ENCODE results near the gene DPYD.

DPYD gene

DNA sequence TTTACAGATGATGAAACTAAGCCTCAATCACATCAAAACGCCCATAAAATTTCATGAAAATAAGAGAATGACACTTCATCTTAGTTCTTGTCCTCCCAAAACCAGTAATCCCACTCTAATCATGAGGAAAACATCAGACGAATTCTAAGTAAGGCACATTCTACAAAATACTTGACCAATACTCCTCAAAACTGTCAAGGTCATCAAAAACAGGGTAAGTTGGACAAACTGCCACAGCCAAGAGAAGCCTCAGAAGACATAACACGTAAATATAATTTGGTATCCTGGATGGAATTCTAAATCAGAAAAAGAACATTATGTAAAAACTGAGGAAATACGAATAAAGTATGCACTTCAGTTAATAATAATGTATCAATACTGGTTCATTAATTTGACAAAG, 128.2 kb downstream of the DPYD start:
- Histone ChIP-seq H3K36me3 (ENCODE audit: insufficient read depth, low read length) (no peaks in the 10 kb centered on the region), H3F3A (ENCODE audit: insufficient read depth, low read length) (no peaks in the 10 kb centered on the region), H3K9ac (ENCODE audit: low read length) (no peak overlapping the region), H3K4me2 (ENCODE audit: low read length) (no peak overlapping the region), H3K4me3 (ENCODE audit: low read depth, low read length, poor library complexity, severe bottlenecking) (no peak overlapping the region), H3K27ac (ENCODE audit: low read depth, low read length, poor library complexity, severe bottlenecking) (no peak overlapping the region), H3K9me3 (ENCODE audit: low read length) (no peaks in the 10 kb centered on the region), H3K4me1 (ENCODE audit: insufficient read depth, low read length, severe bottlenecking) (peaks cover 17% of the 10 kb centered on the region), H2AFZ (ENCODE audit: low read length) (no peak overlapping the region), H3K27me3 (ENCODE audit: insufficient read depth, low read length) (no peaks in the 10 kb centered on the region), H4K20me1 (ENCODE audit: insufficient read depth, low read length) (no peaks in the 10 kb centered on the region), H3K9me2 (ENCODE audit: low read depth, low read length) (no peaks in the 10 kb centered on the region), H3K79me2 (ENCODE audit: insufficient read depth, low read length) (no peaks in the 10 kb centered on the region)
- no peak for TF ChIP-seq EZH2 (IDR thresholded peaks at IDR 0.05; ENCODE audit: borderline replicate concordance, low read length)

DNA sequence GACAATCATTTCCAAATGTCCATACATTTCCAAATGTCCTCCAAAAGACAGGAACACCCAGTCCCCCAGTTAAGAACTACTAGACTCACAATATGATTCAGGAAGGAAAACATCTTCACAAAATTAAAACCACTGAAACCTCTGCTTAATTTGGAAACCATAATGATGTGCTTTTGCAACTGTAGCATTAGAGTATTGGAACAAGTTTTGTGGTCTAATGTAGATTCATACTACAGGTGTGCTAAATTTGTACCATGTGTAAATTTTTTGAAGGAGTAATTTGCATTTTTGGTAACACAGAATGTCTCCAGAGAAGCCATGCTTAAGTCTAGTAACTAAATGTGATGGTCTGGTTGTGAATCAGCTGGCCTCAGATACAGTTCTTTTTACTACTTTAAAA, 129.6 kb downstream of the DPYD start:
- H3K27ac ChIP-seq (ENCODE audit: low read depth, low read length, poor library complexity, severe bottlenecking): no peak overlapping the region
- H3K4me2 ChIP-seq (ENCODE audit: low read length): no peak overlapping the region
- H3K79me2 ChIP-seq (ENCODE audit: insufficient read depth, low read length): no peaks in the 10 kb centered on the region
- H3K27me3 ChIP-seq (ENCODE audit: insufficient read depth, low read length): no peaks in the 10 kb centered on the region
- no peak overlapping the region for H3K4me3 ChIP-seq (ENCODE audit: low read depth, low read length, poor library complexity, severe bottlenecking)
- no peaks in the 10 kb centered on the region for H4K20me1 ChIP-seq (ENCODE audit: insufficient read depth, low read length)
- no peak for TF ChIP-seq EZH2 (IDR thresholded peaks at IDR 0.05; ENCODE audit: borderline replicate concordance, low read length)
- H3K9me2 ChIP-seq (ENCODE audit: low read depth, low read length): no peaks in the 10 kb centered on the region
- no peaks in the 10 kb centered on the region for H3K9me3 ChIP-seq (ENCODE audit: low read length)
- H3K9ac ChIP-seq (ENCODE audit: low read length): no peak overlapping the region
- no peaks in the 10 kb centered on the region for H3F3A ChIP-seq (ENCODE audit: insufficient read depth, low read length)
- H3K36me3 ChIP-seq (ENCODE audit: insufficient read depth, low read length): no peaks in the 10 kb centered on the region
- no peak overlapping the region for H2AFZ ChIP-seq (ENCODE audit: low read length)
- peaks cover 10% of the 10 kb centered on the region for H3K4me1 ChIP-seq (ENCODE audit: insufficient read depth, low read length, severe bottlenecking)

DNA sequence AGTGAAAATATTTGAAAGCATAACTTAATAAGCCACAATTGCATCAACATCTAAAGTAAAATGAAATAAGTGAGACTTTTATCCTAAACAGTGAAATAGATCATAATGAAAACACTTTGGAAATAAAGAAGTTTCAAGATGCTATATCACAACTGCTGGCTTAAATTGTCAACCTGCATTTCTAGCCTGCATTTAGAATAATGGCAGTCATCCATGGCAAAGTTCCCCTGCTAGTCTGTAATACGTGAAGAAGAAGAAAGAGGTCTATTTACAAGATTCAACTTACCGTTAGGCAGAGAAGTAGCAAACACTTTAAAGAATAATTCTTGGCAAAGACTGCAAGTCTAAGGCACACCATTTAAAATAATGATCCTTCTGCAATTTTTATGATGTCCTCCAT, 133.6 kb downstream of the DPYD start:
- no peaks in the 10 kb centered on the region for H3K9me2 ChIP-seq (ENCODE audit: low read depth, low read length)
- H2AFZ ChIP-seq (ENCODE audit: low read length): no peak overlapping the region
- no peaks in the 10 kb centered on the region for H3F3A ChIP-seq (ENCODE audit: insufficient read depth, low read length)
- no peak overlapping the region for H3K4me2 ChIP-seq (ENCODE audit: low read length)
- H4K20me1 ChIP-seq (ENCODE audit: insufficient read depth, low read length): no peaks in the 10 kb centered on the region
- H3K9me3 ChIP-seq (ENCODE audit: low read length): no peaks in the 10 kb centered on the region
- no peak overlapping the region for H3K4me3 ChIP-seq (ENCODE audit: low read depth, low read length, poor library complexity, severe bottlenecking)
- no peaks in the 10 kb centered on the region for H3K36me3 ChIP-seq (ENCODE audit: insufficient read depth, low read length)
- TF ChIP-seq, protein P1, sequence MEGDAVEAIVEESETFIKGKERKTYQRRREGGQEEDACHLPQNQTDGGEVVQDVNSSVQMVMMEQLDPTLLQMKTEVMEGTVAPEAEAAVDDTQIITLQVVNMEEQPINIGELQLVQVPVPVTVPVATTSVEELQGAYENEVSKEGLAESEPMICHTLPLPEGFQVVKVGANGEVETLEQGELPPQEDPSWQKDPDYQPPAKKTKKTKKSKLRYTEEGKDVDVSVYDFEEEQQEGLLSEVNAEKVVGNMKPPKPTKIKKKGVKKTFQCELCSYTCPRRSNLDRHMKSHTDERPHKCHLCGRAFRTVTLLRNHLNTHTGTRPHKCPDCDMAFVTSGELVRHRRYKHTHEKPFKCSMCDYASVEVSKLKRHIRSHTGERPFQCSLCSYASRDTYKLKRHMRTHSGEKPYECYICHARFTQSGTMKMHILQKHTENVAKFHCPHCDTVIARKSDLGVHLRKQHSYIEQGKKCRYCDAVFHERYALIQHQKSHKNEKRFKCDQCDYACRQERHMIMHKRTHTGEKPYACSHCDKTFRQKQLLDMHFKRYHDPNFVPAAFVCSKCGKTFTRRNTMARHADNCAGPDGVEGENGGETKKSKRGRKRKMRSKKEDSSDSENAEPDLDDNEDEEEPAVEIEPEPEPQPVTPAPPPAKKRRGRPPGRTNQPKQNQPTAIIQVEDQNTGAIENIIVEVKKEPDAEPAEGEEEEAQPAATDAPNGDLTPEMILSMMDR (IDR thresholded peaks at IDR 0.05; ENCODE audit: low read length): no peak
- TF ChIP-seq EZH2 (IDR thresholded peaks at IDR 0.05; ENCODE audit: borderline replicate concordance, low read length): no peak
- no peak overlapping the region for H3K27ac ChIP-seq (ENCODE audit: low read depth, low read length, poor library complexity, severe bottlenecking)
- H3K79me2 ChIP-seq (ENCODE audit: insufficient read depth, low read length): no peaks in the 10 kb centered on the region
- no peak overlapping the region for H3K9ac ChIP-seq (ENCODE audit: low read length)
- peaks cover 12% of the 10 kb centered on the region for H3K4me1 ChIP-seq (ENCODE audit: insufficient read depth, low read length, severe bottlenecking)
- no peaks in the 10 kb centered on the region for H3K27me3 ChIP-seq (ENCODE audit: insufficient read depth, low read length)

DNA sequence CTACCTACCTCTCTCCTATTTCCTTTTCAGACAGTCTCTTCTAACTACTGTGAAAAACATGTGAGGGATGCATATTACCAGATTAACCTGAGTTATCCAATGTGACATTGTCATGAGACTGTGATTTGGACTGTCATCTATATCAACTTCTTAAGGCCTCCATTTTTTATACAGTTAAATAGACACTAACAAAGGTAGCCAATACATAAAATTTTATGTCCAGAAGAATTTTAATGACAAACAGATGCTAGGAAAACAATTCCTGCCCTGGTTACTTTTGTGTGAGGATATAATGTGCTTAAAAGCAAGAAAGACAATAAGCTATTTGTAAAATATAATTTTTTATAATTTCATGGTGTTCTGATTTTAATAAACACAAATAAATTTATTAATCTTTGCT, 136.2 kb downstream of the DPYD start:
- Histone ChIP-seq H3F3A (ENCODE audit: insufficient read depth, low read length) (no peaks in the 10 kb centered on the region), H3K9me3 (ENCODE audit: low read length) (no peaks in the 10 kb centered on the region), H3K79me2 (ENCODE audit: insufficient read depth, low read length) (no peaks in the 10 kb centered on the region), H3K27ac (ENCODE audit: low read depth, low read length, poor library complexity, severe bottlenecking) (no peak overlapping the region), H3K9me2 (ENCODE audit: low read depth, low read length) (no peaks in the 10 kb centered on the region), H3K9ac (ENCODE audit: low read length) (no peak overlapping the region), H4K20me1 (ENCODE audit: insufficient read depth, low read length) (no peaks in the 10 kb centered on the region), H3K4me2 (ENCODE audit: low read length) (no peak overlapping the region), H3K36me3 (ENCODE audit: insufficient read depth, low read length) (no peaks in the 10 kb centered on the region), H3K27me3 (ENCODE audit: insufficient read depth, low read length) (no peaks in the 10 kb centered on the region), H2AFZ (ENCODE audit: low read length) (no peak overlapping the region), H3K4me1 (ENCODE audit: insufficient read depth, low read length, severe bottlenecking) (peaks cover 9% of the 10 kb centered on the region), H3K4me3 (ENCODE audit: low read depth, low read length, poor library complexity, severe bottlenecking) (no peak overlapping the region)
- no peak for TF ChIP-seq EZH2 (IDR thresholded peaks at IDR 0.05; ENCODE audit: borderline replicate concordance, low read length)
- TF ChIP-seq, protein P1 (IDR thresholded peaks at IDR 0.05; ENCODE audit: low read length): no peak

Measured in OCI-LY1 (cell line).